ENCODE results near the gene GKAP1. TPM values are rescaled to one million over a fixed set of nuclear protein-coding genes. Genes with fewer than 3 reads are reported as not detected.

Gene GKAP1
- total RNA-seq, 1 experiment from 2014 or later = 6.2 TPM

DNA sequence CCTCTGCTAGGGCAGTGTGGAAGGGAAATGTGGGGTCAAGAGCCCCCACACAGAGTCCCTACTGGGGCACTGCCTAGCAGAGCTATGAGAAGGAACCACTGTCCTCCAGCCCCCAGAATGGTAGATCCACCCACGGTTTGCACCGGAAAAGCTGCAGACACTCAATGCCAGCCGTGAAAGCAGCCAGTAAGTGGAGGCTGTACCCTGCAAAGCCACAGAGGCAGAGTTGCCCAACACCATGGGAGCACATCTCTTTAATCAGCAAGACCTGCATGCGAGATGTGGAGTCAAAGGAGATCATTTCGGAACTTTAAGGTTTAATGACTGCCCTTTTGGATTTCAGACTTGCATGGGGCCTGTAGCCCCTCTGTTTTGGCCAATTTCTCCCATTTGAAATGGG is 52.2 kb downstream of the GKAP1 start:
- H3K9me3 Mint-ChIP-seq = peaks cover 3 to 7% of the 10 kb centered on the region in 2 experiments; a peak in 3 of 5 replicates
- Histone ChIP-seq H3K56ac (ENCODE audit: insufficient read length, low read depth, low read length) (no peak overlapping the region), H3K4ac (ENCODE audit: low read depth, low read length) (no peak overlapping the region), H4K20me1 (ENCODE audit: control insufficient read depth, insufficient read depth, insufficient read length) (no peaks in the 10 kb centered on the region), H3T11ph (ENCODE audit: low read length) (no peak overlapping the region), H3K14ac (ENCODE audit: insufficient read depth, low read length) (no peak overlapping the region), H4K8ac (replicated peaks; ENCODE audit: insufficient read length, low read depth, low read length) (no peak overlapping the region), H2BK12ac (ENCODE audit: insufficient read length, low read depth, low read length) (no peak overlapping the region), H3K18ac (ENCODE audit: insufficient read length, low read depth, low read length) (no peak overlapping the region), H3K9ac (ENCODE audit: extremely low read depth, insufficient read length, low read length) (no peak overlapping the region), H2AK5ac (ENCODE audit: insufficient read length, low read length) (no peak overlapping the region), H2BK20ac (ENCODE audit: low read depth, low read length, poor library complexity, severe bottlenecking) (no peak overlapping the region), H3K27ac (ENCODE audit: insufficient read length, low read depth, low read length) (no peak overlapping the region), H3K27me3 (ENCODE audit: insufficient read depth, low read length) (no peaks in the 10 kb centered on the region), H3K4me2 (ENCODE audit: insufficient read depth, insufficient read length, low read length) (no peak overlapping the region), H3K79me2 (ENCODE audit: insufficient read depth, low read length) (no peaks in the 10 kb centered on the region), H2BK5ac (ENCODE audit: insufficient read length, low read length) (no peak overlapping the region), H3K4me1 (ENCODE audit: insufficient read depth, low read length) (no peaks in the 10 kb centered on the region), H3K9me3 (ENCODE audit: control insufficient read depth, low read depth, low read length) (no peaks in the 10 kb centered on the region), H2BK15ac (ENCODE audit: low read depth, low read length) (no peak overlapping the region), H3K23ac (ENCODE audit: insufficient read length, low read depth, low read length) (no peak overlapping the region), H3K23me2 (ENCODE audit: insufficient read length, low read depth, low read length, poor library complexity, severe bottlenecking) (no peaks in the 10 kb centered on the region), H4K5ac (ENCODE audit: insufficient read length, low read depth, low read length) (no peak overlapping the region), H4K91ac (ENCODE audit: insufficient read length, low read depth, low read length) (no peak overlapping the region), H2BK120ac (ENCODE audit: low read depth, low read length, poor library complexity, severe bottlenecking) (no peak overlapping the region), H3K79me1 (ENCODE audit: insufficient read depth, low read depth, low read length, poor library complexity, severe bottlenecking) (no peaks in the 10 kb centered on the region), H2AFZ (ENCODE audit: low read length) (no peak overlapping the region)
- H3K27ac Mint-ChIP-seq = no peak overlapping the region
- TF ChIP-seq, protein P1, sequence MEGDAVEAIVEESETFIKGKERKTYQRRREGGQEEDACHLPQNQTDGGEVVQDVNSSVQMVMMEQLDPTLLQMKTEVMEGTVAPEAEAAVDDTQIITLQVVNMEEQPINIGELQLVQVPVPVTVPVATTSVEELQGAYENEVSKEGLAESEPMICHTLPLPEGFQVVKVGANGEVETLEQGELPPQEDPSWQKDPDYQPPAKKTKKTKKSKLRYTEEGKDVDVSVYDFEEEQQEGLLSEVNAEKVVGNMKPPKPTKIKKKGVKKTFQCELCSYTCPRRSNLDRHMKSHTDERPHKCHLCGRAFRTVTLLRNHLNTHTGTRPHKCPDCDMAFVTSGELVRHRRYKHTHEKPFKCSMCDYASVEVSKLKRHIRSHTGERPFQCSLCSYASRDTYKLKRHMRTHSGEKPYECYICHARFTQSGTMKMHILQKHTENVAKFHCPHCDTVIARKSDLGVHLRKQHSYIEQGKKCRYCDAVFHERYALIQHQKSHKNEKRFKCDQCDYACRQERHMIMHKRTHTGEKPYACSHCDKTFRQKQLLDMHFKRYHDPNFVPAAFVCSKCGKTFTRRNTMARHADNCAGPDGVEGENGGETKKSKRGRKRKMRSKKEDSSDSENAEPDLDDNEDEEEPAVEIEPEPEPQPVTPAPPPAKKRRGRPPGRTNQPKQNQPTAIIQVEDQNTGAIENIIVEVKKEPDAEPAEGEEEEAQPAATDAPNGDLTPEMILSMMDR (conservative IDR thresholded peaks at IDR 0.05) = no peak
- H3K36me3 Mint-ChIP-seq (ENCODE audit: insufficient read depth in 1 of 3, low read depth in 3 of 3) = peaks cover 0 to 5% (median 3%) of the 10 kb centered on the region in 3 experiments; a peak in 4 of 7 replicates
- H3K27me3 Mint-ChIP-seq (ENCODE audit: low read depth) = no peaks in the 10 kb centered on the region
- H3K4me1 Mint-ChIP-seq = peaks cover 0 to 4% of the 10 kb centered on the region in 2 experiments; a peak in 2 of 4 replicates
- WGBS (ENCODE audit: extremely low coverage, insufficient read length, low lambda C conversion rate) = no CpG with 5 or more reads among the region's 5 CpGs
- no peak for DNase-seq
- no peak overlapping the region for H3K4me3 Mint-ChIP-seq

Measured in H9 (cell line).